Measurements from ENCODE around the gene PIP4K2C.

DNA sequence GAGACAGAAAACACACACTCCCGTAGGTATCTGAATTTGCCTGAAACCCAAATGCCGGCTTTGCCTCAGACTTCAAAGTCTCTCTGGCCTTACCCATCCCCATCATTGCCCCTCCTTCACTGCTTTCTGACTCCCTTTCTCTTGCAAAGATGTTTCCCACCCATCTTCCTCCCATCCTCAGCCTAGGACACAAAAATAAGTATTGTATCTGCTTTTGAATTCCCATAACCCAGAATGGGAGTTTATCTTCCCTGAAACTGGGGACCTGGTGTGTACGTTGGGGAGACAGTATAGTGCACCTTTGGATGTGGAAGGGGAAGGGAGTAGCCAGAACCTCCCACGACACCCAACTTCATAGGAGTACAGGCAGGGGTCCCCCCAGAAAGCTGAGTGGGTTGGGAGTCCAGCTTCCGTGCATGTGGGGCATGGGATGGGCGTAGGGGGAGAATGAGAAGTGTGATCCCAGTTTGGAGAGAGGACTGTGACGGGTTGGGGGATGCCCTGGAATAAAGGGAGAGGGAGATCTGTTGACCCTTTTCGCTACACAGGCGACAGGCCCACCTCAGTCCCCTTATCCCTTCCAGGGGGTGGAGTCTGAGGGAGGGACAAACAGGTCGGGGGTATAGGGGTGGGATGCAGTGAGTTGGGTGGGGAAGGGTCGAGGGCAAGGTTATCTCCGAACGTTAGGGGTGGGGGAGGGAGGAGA, 41.6 kb upstream of the PIP4K2C start:
- TF ChIP-seq, protein P1, sequence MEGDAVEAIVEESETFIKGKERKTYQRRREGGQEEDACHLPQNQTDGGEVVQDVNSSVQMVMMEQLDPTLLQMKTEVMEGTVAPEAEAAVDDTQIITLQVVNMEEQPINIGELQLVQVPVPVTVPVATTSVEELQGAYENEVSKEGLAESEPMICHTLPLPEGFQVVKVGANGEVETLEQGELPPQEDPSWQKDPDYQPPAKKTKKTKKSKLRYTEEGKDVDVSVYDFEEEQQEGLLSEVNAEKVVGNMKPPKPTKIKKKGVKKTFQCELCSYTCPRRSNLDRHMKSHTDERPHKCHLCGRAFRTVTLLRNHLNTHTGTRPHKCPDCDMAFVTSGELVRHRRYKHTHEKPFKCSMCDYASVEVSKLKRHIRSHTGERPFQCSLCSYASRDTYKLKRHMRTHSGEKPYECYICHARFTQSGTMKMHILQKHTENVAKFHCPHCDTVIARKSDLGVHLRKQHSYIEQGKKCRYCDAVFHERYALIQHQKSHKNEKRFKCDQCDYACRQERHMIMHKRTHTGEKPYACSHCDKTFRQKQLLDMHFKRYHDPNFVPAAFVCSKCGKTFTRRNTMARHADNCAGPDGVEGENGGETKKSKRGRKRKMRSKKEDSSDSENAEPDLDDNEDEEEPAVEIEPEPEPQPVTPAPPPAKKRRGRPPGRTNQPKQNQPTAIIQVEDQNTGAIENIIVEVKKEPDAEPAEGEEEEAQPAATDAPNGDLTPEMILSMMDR (conservative IDR thresholded peaks at IDR 0.05 in 1 of 2, IDR thresholded peaks at IDR 0.05 in 1 of 2; ENCODE audit: extremely low read depth in 1 of 2, insufficient read depth in 1 of 2, low read depth in 1 of 2, low read length in 2 of 2), result no peak
- TF ChIP-seq EZH2 (IDR thresholded peaks at IDR 0.05; ENCODE audit: borderline replicate concordance, low read length), result no peak
